ENCODE measurements around the gene GTF2H3. TPM values are rescaled to one million over a fixed set of nuclear protein-coding genes. Genes with fewer than 3 reads are reported as not detected.
A peak's percentile ranks its signal among the peaks of the same experiment; 100 is the strongest.

GTF2H3 gene
- total and polyA plus RNA-seq, 2 donors (not counting 1 experiment from before 2014, with no cell fraction given), result 39.3 to 70.1 TPM

- Histone ChIP-seq H2AFZ (ENCODE audit: low read length) (no peak overlapping the region), H4K20me1 (ENCODE audit: control insufficient read depth, extremely low read depth, insufficient read depth, low read length) (no peaks in the 10 kb centered on the region), H3K4me3 (replicated peaks in 1 of 4; ENCODE audit: control extremely low read depth in 1 of 4, insufficient read depth in 1 of 4, low read depth in 3 of 4, low read length in 4 of 4) (no peak overlapping the region), H3K27ac (ENCODE audit: insufficient read depth, low read length) (no peak overlapping the region), H3K79me2 (ENCODE audit: control insufficient read depth, insufficient read depth, low read length) (no peaks in the 10 kb centered on the region), H3K9ac (ENCODE audit: insufficient read depth, low read length) (no peak overlapping the region), H3K4me2 (ENCODE audit: extremely low read depth, insufficient read depth, low read length) (no peak overlapping the region), H3K36me3 (ENCODE audit: control insufficient read depth, insufficient read depth, low read length) (no peaks in the 10 kb centered on the region), H3K27me3 (ENCODE audit: control insufficient read depth, insufficient read depth, low read length) (no peaks in the 10 kb centered on the region), H3K9me3 (ENCODE audit: control insufficient read depth, insufficient read depth, low read depth, low read length) (no peaks in the 10 kb centered on the region), H3K4me1 (ENCODE audit: control insufficient read depth, extremely low read depth, insufficient read depth, low read length) (no peaks in the 10 kb centered on the region)
- DNase-seq (ENCODE audit: low read depth in 2 of 2), result no peak
- TF ChIP-seq CTCF (conservative IDR thresholded peaks at IDR 0.05 in 1 of 2, IDR thresholded peaks at IDR 0.05 in 1 of 2; ENCODE audit: low read depth in 1 of 2, low read length in 2 of 2) (no peak), EZH2 (IDR thresholded peaks at IDR 0.05; ENCODE audit: low read length, missing control alignments) (no peak)
These were observed 34.1 kb downstream of the GTF2H3 start for GRCh38 chr12:123667771-123668170.

- no peak for TF ChIP-seq CTCF (conservative IDR thresholded peaks at IDR 0.05 in 1 of 2, IDR thresholded peaks at IDR 0.05 in 1 of 2; ENCODE audit: low read depth in 1 of 2, low read length in 2 of 2)
- no peak for TF ChIP-seq EZH2 (IDR thresholded peaks at IDR 0.05; ENCODE audit: low read length, missing control alignments)
- peak within 1 kb of the TSS; percentile 52 for H3K9ac ChIP-seq (ENCODE audit: insufficient read depth, low read length)
- no peaks in the 10 kb centered on the region for H3K36me3 ChIP-seq (ENCODE audit: control insufficient read depth, insufficient read depth, low read length)
- peak; percentile 88 to 91 for DNase-seq (ENCODE audit: low read depth in 2 of 2)
- no peaks in the 10 kb centered on the region for H3K9me3 ChIP-seq (ENCODE audit: control insufficient read depth, insufficient read depth, low read depth, low read length)
- peak within 1 kb of the TSS; percentile 97 for H3K4me2 ChIP-seq (ENCODE audit: extremely low read depth, insufficient read depth, low read length)
- no peaks in the 10 kb centered on the region for H3K79me2 ChIP-seq (ENCODE audit: control insufficient read depth, insufficient read depth, low read length)
- H3K4me3 ChIP-seq (replicated peaks in 1 of 4; ENCODE audit: control extremely low read depth in 1 of 4, insufficient read depth in 1 of 4, low read depth in 3 of 4, low read length in 4 of 4), result peak within 1 kb of the TSS; percentile 84 to 93 (median 88)
- peak within 1 kb of the TSS; percentile 99 for H2AFZ ChIP-seq (ENCODE audit: low read length)
- H3K27ac ChIP-seq (ENCODE audit: insufficient read depth, low read length), result peak within 1 kb of the TSS; percentile 61
- H3K27me3 ChIP-seq (ENCODE audit: control insufficient read depth, insufficient read depth, low read length), result no peaks in the 10 kb centered on the region
- H3K4me1 ChIP-seq (ENCODE audit: control insufficient read depth, extremely low read depth, insufficient read depth, low read length), result no peaks in the 10 kb centered on the region
- H4K20me1 ChIP-seq (ENCODE audit: control insufficient read depth, extremely low read depth, insufficient read depth, low read length), result no peaks in the 10 kb centered on the region
These were observed 37.5 kb downstream of the GTF2H3 start, which contains the start of gene TCTN2 for GRCh38 chr12:123670882-123671728. Gene TCTN2 (plus strand): TSS chr12:123671113. CDS start chr12:123671241, 128 bp downstream.

GRCh38 chr12:123671876-123672275 is 38.2 kb downstream of the GTF2H3 start:
- Histone ChIP-seq H4K20me1 (ENCODE audit: control insufficient read depth, extremely low read depth, insufficient read depth, low read length) (no peaks in the 10 kb centered on the region), H3K27ac (ENCODE audit: insufficient read depth, low read length) (no peak overlapping the region), H3K9ac (ENCODE audit: insufficient read depth, low read length) (no peak overlapping the region), H3K9me3 (ENCODE audit: control insufficient read depth, insufficient read depth, low read depth, low read length) (no peaks in the 10 kb centered on the region), H2AFZ (ENCODE audit: low read length) (peak overlapping the region; percentile 99), H3K27me3 (ENCODE audit: control insufficient read depth, insufficient read depth, low read length) (no peaks in the 10 kb centered on the region), H3K4me2 (ENCODE audit: extremely low read depth, insufficient read depth, low read length) (peak overlapping the region; percentile 97), H3K4me1 (ENCODE audit: control insufficient read depth, extremely low read depth, insufficient read depth, low read length) (no peaks in the 10 kb centered on the region), H3K4me3 (replicated peaks in 1 of 4; ENCODE audit: control extremely low read depth in 1 of 4, insufficient read depth in 1 of 4, low read depth in 3 of 4, low read length in 4 of 4) (peak overlapping the region; percentile 84 to 93 (median 88)), H3K36me3 (ENCODE audit: control insufficient read depth, insufficient read depth, low read length) (no peaks in the 10 kb centered on the region), H3K79me2 (ENCODE audit: control insufficient read depth, insufficient read depth, low read length) (no peaks in the 10 kb centered on the region)
- no peak for TF ChIP-seq EZH2 (IDR thresholded peaks at IDR 0.05; ENCODE audit: low read length, missing control alignments)
- no peak for TF ChIP-seq CTCF (conservative IDR thresholded peaks at IDR 0.05 in 1 of 2, IDR thresholded peaks at IDR 0.05 in 1 of 2; ENCODE audit: low read depth in 1 of 2, low read length in 2 of 2)
- peak; percentile 18 to 77 for DNase-seq (ENCODE audit: low read depth in 2 of 2)

All from fibroblast of lung (primary cell).